HL-60 (cell line): ENCODE measurements around the gene ACO2.

ENCODE experiments used
- DNase-seq, 2 experiments: peaks; one replicate each; pipeline ENCODE4 v3.0.0-alpha.2; 2010 to 2020; ENCODE audit warnings: low read depth in 1 of 2, low spot score in 1 of 2
- H3K27ac ChIP-seq: fragments of 250-450 bp; sonication (Bioruptor Pico); replicated peaks from 2 replicates; pipeline ENCODE4 v1.5.1; 2020; ENCODE audit warnings: mild to moderate bottlenecking, moderate library complexity
- H3K27me3 ChIP-seq: fragments of 250-450 bp; sonication (Bioruptor Pico); 2 replicates; pipeline ENCODE4 v1.5.1; 2021; ENCODE audit warnings: mild to moderate bottlenecking, moderate library complexity; ENCODE audit not compliant: insufficient read depth, poor library complexity, severe bottlenecking
- H3K4me3 ChIP-seq: replicated peaks from 2 replicates; pipeline ENCODE4 v1.5.1; 2011; ENCODE audit warnings: mild to moderate bottlenecking, control low read depth, low read length; ENCODE audit not compliant: insufficient read depth
- GABPA ChIP-seq: IDR thresholded peaks from 2 replicates; pipeline ENCODE4 v1.6.1; 2012; ENCODE audit warnings: low read depth
- POLR2AphosphoS5 ChIP-seq: IDR thresholded peaks from 2 replicates; pipeline ENCODE4 v1.6.1; 2012; ENCODE audit warnings: low read depth
- SPI1 ChIP-seq: IDR thresholded peaks from 2 replicates; pipeline ENCODE4 v1.6.1; 2012; ENCODE audit warnings: low read depth, mild to moderate bottlenecking, borderline replicate concordance
- TF ChIP-seq, protein P1 (sequence below): IDR thresholded peaks from one replicate; pipeline ENCODE4 v1.5.1; 2011; ENCODE audit warnings: low read length, control low read depth, inconsistent platforms; ENCODE audit not compliant: insufficient read depth
- TF ChIP-seq, protein P2 (sequence below): IDR thresholded peaks from 2 replicates; pipeline ENCODE4 v1.6.1; 2012; ENCODE audit warnings: low read depth; ENCODE audit not compliant: insufficient replicate concordance

The ACO2 gene

DNA sequence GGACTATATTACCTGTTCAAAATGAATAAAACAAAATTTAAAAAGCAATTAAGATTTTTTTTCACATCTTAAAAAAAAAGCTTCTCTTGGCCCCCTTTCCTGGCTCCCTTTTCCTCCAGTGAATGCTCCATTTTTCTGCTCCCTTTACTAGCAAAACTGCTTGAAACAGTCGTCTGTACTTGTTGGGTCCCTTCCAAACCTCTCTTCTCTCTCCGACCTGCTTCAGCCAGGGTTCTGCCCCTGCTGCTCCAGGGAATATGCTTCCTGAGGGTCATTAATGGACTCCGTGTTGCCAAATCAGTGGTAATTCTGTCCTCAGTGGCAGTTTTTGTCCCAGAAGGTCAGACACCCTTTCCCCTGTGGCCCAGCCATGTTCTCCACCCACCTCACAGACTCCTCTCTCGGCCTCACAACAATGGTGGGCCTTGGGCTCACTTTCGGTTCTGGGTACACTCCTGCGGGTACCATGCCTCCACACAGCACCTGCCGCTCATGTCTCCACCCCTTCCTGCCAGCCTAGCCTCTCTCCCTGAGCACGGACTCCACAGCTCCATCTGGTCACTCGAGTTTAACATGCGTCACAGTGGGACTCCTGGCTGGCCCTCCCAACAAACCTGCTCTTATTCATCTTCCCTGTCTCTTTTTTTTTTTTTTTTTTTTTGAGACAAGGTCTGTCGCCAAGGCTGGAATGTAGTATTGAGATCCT, 83.1 kb downstream of the ACO2 start:
- H3K27me3 ChIP-seq, result no peaks in the 10 kb centered on the region
- no peak overlapping the region for H3K4me3 ChIP-seq
- H3K27ac ChIP-seq, result no peak overlapping the region
- DNase-seq, result no peak
- TF ChIP-seq SPI1, result no peak
- TF ChIP-seq, protein P1, sequence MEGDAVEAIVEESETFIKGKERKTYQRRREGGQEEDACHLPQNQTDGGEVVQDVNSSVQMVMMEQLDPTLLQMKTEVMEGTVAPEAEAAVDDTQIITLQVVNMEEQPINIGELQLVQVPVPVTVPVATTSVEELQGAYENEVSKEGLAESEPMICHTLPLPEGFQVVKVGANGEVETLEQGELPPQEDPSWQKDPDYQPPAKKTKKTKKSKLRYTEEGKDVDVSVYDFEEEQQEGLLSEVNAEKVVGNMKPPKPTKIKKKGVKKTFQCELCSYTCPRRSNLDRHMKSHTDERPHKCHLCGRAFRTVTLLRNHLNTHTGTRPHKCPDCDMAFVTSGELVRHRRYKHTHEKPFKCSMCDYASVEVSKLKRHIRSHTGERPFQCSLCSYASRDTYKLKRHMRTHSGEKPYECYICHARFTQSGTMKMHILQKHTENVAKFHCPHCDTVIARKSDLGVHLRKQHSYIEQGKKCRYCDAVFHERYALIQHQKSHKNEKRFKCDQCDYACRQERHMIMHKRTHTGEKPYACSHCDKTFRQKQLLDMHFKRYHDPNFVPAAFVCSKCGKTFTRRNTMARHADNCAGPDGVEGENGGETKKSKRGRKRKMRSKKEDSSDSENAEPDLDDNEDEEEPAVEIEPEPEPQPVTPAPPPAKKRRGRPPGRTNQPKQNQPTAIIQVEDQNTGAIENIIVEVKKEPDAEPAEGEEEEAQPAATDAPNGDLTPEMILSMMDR, result no peak
- TF ChIP-seq, protein P2, sequence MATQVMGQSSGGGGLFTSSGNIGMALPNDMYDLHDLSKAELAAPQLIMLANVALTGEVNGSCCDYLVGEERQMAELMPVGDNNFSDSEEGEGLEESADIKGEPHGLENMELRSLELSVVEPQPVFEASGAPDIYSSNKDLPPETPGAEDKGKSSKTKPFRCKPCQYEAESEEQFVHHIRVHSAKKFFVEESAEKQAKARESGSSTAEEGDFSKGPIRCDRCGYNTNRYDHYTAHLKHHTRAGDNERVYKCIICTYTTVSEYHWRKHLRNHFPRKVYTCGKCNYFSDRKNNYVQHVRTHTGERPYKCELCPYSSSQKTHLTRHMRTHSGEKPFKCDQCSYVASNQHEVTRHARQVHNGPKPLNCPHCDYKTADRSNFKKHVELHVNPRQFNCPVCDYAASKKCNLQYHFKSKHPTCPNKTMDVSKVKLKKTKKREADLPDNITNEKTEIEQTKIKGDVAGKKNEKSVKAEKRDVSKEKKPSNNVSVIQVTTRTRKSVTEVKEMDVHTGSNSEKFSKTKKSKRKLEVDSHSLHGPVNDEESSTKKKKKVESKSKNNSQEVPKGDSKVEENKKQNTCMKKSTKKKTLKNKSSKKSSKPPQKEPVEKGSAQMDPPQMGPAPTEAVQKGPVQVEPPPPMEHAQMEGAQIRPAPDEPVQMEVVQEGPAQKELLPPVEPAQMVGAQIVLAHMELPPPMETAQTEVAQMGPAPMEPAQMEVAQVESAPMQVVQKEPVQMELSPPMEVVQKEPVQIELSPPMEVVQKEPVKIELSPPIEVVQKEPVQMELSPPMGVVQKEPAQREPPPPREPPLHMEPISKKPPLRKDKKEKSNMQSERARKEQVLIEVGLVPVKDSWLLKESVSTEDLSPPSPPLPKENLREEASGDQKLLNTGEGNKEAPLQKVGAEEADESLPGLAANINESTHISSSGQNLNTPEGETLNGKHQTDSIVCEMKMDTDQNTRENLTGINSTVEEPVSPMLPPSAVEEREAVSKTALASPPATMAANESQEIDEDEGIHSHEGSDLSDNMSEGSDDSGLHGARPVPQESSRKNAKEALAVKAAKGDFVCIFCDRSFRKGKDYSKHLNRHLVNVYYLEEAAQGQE, result no peak
- no peak for TF ChIP-seq GABPA
- no peak for TF ChIP-seq POLR2AphosphoS5

GRCh38 chr22:41555325-41555982, 86.5 kb downstream of the ACO2 start:
- DNase-seq, result no peak
- Histone ChIP-seq H3K27ac (no peak overlapping the region), H3K27me3 (peaks cover 12% of the 10 kb centered on the region), H3K4me3 (no peak overlapping the region)
- TF ChIP-seq POLR2AphosphoS5 (no peak), GABPA (no peak), SPI1 (no peak)
- TF ChIP-seq, protein P1, result no peak

GRCh38 chr22:41556561-41556960, 87.6 kb downstream of the ACO2 start:
- TF ChIP-seq, protein P1, result no peak
- no peak for TF ChIP-seq SPI1
- TF ChIP-seq, protein P2, result no peak

More at GRCh38 chr22:41556561-41556960, 87.6 kb downstream of the ACO2 start:
- no peak overlapping the region for H3K4me3 ChIP-seq
- peaks cover 12% of the 10 kb centered on the region for H3K27me3 ChIP-seq
- no peak overlapping the region for H3K27ac ChIP-seq
- no peak for DNase-seq
